Inferior parietal cortex (tissue), 1 donor: Measurements from ENCODE around the gene LAG3.
A peak's percentile ranks its signal among the peaks of the same experiment; 100 is the strongest.

ENCODE experiments used
- DNase-seq: peaks from one replicate; pipeline ENCODE4 v3.0.0-alpha.2; 2016; ENCODE audit errors: extremely low spot score

Gene LAG3

DNA sequence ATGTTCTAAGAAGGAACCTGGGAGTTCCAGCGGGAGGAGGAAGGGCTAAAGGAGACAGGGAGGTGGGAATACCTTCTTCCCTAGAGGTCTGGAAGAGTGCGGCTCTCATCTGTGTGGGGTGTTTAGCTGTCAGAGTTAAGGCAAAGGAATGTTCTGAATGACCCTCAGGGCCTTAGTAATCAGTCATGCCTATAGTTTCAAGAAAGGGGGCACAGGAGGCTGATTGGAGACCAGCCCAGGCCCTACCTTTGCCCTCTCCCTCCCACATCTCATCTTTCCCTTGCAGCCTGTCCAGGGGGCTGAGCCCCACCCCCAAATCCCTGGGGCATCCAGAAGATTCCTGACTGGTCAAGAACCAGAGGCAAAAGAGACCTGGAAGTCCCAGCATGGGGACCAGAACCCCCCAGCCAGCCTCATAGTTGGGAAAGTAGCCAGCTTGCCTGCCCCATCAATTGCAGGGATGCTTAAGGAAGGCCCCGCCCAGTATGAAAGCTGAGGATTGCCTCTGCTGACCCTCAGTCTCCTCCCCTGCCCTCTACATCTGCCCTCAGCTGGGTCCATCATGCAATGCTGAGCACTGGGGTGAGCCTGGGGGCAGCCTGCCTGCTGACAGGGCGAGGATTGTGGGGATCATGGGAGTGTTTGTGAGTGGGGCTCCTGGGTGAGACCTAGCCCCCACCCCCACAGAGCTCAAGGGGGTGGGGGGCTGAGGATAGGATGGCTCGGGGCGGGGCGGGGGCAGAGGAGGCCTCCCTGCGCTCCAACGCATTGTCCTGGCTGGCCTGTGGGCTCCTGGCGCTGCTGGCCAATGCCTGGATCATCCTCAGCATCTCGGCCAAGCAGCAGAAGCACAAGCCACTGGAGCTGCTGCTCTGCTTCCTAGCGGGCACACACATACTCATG is 51.1 kb downstream of the LAG3 start:
- no peak for DNase-seq

DNA sequence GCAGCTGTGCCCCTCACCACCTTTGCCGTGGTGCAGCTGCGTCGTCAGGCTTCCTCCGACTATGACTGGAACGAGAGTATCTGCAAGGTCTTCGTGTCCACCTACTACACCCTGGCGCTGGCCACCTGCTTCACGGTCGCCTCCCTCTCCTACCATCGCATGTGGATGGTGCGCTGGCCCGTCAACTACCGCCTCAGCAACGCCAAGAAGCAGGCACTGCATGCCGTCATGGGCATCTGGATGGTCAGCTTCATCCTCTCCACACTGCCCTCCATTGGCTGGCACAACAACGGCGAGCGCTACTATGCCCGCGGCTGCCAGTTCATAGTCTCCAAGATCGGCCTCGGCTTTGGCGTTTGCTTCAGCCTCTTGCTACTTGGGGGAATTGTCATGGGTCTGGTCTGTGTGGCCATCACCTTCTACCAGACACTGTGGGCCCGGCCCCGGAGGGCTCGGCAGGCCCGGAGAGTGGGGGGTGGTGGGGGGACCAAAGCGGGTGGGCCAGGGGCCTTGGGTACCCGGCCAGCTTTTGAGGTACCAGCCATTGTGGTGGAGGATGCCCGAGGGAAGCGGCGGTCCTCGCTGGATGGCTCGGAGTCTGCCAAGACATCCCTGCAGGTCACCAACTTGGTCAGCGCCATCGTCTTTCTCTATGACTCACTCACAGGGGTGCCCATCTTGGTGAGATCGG is 51.9 kb downstream of the LAG3 start:
- DNase-seq, result no peak

DNA sequence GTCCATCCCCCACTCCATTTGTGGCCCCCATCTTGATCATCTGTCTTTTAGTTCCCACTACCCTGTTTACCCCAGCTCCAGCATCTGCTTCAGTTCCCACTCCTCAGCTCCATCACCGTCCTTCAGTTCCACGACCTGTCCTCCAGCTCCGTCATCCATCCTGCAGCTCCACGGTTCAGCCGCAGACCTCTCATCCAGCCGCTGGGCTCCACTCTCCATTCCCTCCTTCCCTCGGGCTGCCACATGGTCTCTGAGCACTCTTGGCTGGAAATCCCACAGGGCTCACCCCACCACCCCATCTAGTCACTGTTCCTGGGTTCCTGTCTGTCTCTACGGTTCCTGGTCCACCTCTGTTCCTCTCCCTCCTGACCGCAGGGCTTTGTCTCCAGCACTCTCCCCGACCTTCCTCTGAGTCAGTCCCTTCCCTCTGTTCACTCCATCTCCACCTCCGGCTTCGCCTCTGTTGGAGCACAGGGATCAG is 52.6 kb downstream of the LAG3 start:
- no peak for DNase-seq

DNA sequence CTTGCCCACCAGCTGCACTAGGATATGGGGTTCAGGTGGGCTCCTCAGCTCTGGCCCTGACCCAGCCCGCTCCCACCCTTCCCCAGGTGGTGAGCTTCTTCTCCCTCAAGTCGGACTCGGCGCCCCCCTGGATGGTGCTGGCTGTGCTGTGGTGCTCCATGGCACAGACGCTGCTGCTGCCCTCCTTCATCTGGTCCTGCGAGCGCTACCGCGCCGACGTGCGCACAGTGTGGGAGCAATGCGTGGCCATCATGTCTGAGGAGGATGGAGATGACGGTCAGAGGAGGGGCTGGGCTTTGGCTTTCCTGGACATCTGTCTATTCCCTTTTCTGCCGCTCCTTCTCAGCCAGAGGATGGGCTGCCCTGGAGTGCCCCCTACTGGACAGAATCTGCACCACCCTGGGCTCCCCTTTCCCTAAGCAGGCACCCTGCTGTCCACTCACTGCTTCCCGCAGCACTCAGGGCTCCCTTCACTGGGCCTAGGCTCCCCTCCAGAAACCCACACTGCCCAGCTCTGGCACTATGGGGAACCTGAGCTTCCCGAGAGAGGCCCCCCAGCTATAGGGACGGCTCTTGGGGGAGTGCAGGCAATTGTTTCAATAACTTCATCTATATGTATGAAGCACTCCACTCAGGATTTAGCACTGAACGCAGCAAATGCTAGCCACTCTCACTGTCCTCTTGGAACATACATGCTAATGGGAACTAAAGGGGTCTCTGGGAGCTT is 53.2 kb downstream of the LAG3 start:
- DNase-seq, result peak; percentile 87

DNA sequence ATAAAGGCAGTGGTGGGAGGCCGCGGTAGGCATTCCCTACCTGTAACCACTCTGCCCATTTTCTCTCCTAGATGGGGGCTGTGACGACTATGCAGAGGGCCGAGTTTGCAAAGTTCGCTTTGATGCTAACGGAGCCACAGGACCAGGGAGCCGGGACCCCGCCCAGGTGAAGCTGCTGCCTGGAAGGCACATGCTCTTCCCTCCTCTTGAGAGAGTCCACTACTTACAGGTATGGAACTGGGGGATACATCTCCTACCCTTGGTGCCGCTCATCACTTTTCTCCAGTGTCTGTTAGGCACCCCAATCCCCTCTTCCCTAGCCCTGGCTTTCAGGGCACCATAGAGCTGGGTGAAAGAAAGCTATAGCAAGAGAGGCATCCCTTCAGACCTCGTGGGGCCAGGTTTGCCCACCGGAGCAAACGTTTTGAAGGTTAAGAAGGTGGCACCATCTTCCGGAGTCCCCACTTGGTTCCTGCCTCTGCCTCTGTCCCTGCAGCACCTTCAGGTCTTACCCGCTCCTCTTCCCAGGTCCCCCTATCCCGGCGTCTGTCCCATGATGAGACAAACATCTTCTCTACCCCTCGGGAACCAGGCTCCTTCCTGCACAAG is 53.9 kb downstream of the LAG3 start:
- DNase-seq, result no peak

DNA sequence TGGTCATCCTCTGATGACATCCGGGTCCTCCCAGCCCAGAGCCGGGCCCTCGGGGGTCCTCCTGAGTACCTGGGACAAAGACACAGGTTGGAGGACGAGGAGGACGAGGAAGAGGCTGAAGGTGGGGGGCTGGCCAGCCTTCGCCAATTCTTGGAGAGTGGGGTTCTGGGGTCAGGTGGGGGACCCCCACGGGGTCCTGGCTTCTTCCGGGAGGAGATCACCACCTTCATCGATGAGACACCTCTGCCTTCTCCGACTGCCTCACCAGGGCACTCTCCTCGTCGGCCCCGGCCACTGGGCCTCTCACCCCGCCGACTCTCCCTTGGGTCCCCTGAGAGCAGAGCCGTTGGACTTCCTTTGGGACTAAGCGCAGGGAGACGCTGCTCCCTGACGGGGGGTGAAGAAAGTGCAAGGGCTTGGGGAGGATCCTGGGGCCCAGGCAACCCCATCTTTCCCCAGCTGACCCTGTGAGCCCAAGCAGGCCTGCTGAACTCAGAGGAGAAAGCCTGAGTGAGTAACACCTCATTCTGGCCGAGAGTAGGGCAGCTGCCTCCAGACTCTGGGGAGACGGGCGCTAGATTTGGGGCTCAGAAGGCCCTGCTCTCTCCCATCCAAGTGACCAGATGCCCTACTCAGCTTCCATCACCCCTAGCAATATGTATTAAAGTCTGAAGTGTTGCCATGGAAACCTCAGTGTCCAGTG is 54.6 kb downstream of the LAG3 start:
- no peak for DNase-seq

DNA sequence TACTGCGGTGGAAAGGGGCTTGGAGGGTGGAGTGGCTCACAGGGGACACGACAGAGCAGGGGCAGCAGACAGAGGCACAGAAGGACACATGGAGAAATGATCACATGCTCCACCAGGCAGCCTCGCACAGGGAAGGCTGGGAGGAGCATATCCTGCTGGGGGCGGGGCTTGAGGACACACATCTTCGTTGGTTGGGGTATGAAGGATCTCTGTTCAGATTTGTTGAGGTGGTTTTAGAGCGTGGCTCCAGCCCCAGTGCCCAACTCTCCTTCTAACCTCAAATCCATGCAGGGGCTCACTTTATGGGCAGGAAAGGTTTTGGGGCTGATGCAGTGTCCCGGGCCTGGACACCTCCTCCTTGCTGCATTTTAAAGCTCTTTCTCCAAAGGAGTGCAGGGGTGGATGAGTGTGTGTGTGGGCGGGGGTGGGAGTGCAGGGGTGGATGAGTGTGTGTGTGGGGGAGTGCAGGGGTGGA is 55.2 kb downstream of the LAG3 start:
- DNase-seq, result peak; percentile 72
